GM12891 (cell line): ENCODE data around the gene FAM20A.

Experiments used
- DNase-seq: peaks from one replicate; pipeline ENCODE4 v3.0.0; 2011; ENCODE audit warnings: low spot score; ENCODE audit not compliant: insufficient read length
- FAIRE-seq: peaks from 2 replicates; lab custom pipeline; 2011; peaks lifted over from hg19 to GRCh38; lab: Jason Lieb, UNC
- PAX5 ChIP-seq: IDR thresholded peaks from 2 replicates; pipeline ENCODE4 v1.6.1; 2011; ENCODE audit warnings: low read length, moderate library complexity, mild to moderate bottlenecking; ENCODE audit not compliant: insufficient read depth, severe bottlenecking
- POLR2A ChIP-seq: IDR thresholded peaks from 2 replicates; pipeline ENCODE4 v1.6.1; 2011; ENCODE audit warnings: low read depth, low read length, control low read depth
- POLR2AphosphoS5 ChIP-seq: IDR thresholded peaks from 2 replicates; pipeline ENCODE4 v1.6.1; 2011; ENCODE audit warnings: low read depth, low read length, control low read depth
- POU2F2 ChIP-seq: IDR thresholded peaks from 2 replicates; pipeline ENCODE4 v1.6.1; 2011; ENCODE audit warnings: low read depth, mild to moderate bottlenecking, control low read depth, low read length, moderate library complexity
- SPI1 ChIP-seq: IDR thresholded peaks from 2 replicates; pipeline ENCODE4 v1.6.1; 2011; ENCODE audit warnings: low read depth, low read length, control low read depth
- TAF1 ChIP-seq: IDR thresholded peaks from 2 replicates; pipeline ENCODE4 v1.6.1; 2011; ENCODE audit warnings: low read depth, low read length, control low read depth

FAM20A gene

GRCh38 chr17:68570526-68570925 is 30.6 kb downstream of the FAM20A start:
- no peak for DNase-seq
- FAIRE-seq, result no peak
- TF ChIP-seq PAX5 (no peak), POU2F2 (no peak), POLR2A (no peak), TAF1 (no peak), SPI1 (no peak), POLR2AphosphoS5 (no peak)

DNA sequence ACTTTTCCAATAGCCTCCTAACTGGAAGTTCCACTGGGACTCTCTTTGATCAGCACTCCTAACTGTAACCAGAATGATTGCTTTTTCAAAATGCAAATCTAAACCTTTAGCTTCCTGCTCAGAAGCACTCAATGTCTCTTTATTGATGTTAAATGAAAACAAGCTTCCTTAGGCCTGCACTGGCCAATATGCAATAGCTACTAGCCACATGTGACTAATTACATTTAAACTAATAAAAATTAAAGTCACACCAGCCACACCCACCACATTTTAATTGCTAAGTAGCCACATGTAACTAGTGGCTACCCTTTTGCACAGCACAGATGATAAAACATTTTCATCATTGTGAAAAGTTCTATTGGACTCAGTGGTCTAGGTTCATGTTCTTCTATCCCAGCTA is 31.8 kb downstream of the FAM20A start:
- FAIRE-seq, result no peak
- DNase-seq, result no peak
- no peak for TF ChIP-seq POU2F2
- TF ChIP-seq SPI1, result no peak
- no peak for TF ChIP-seq POLR2AphosphoS5
- no peak for TF ChIP-seq PAX5
- TF ChIP-seq TAF1, result no peak
- TF ChIP-seq POLR2A, result no peak

- TF ChIP-seq TAF1 (no peak), POLR2A (no peak), SPI1 (no peak), POU2F2 (no peak), POLR2AphosphoS5 (no peak), PAX5 (no peak)
- DNase-seq, result no peak
- FAIRE-seq, result no peak
These were observed 32.6 kb downstream of the FAM20A start for GRCh38 chr17:68568581-68568980.

- FAIRE-seq (no peak), DNase-seq (no peak)
- no peak for TF ChIP-seq POU2F2
These were observed 33.6 kb downstream of the FAM20A start for GRCh38 chr17:68567581-68567980.

DNA sequence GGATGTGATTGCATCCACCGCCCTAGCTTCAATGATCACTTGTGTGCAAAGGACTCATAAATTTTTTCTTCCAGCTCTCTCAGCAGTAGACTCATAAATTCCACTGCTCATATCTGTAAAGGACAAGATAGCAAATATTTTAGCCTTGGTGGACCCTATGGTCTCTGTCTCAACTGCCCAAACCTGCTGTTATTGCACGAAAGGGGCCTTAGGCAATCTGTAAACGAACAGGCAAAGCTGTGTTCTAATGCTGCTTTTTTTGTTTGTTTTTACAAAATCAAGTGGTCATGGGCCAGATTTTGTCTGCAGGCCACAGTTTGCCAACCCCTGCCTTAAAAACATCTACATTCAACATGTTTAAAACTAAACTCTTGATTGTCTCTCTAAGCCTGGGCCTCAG is 34.1 kb downstream of the FAM20A start:
- no peak for FAIRE-seq
- no peak for DNase-seq
- no peak for TF ChIP-seq SPI1
- TF ChIP-seq POU2F2, result no peak
- TF ChIP-seq PAX5, result no peak
- TF ChIP-seq POLR2AphosphoS5, result no peak
- no peak for TF ChIP-seq POLR2A
- no peak for TF ChIP-seq TAF1

DNA sequence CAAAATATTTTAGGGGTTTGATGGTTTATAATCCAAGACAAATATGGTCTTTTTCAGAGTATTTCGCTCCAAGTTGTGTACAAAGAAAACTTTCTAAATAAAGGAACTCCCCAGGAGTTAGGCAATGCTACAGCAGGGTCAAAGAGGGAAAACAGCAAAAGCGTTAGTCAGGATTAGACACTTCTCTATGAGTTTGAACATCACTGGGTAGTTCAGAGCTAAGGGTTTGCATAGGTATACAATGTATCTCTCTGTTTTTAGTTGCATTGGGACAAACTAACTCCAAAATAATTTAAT is 34.8 kb downstream of the FAM20A start:
- no peak for FAIRE-seq
- TF ChIP-seq TAF1, result no peak
- TF ChIP-seq PAX5, result no peak
- no peak for TF ChIP-seq POLR2AphosphoS5
- no peak for TF ChIP-seq SPI1
- no peak for TF ChIP-seq POLR2A
- TF ChIP-seq POU2F2, result no peak

GRCh38 chr17:68565661-68566441 is 35.3 kb downstream of the FAM20A start:
- no peak for FAIRE-seq
- no peak for TF ChIP-seq POLR2AphosphoS5

More for the DNA sequence above, 34.8 kb downstream of the FAM20A start:
- DNase-seq, result no peak

GRCh38 chr17:68564415-68565111 is 36.6 kb downstream of the FAM20A start:
- no peak for DNase-seq
- FAIRE-seq, result no peak
- TF ChIP-seq TAF1 (no peak), PAX5 (no peak), SPI1 (no peak), POLR2A (no peak), POLR2AphosphoS5 (no peak), POU2F2 (no peak)

More at GRCh38 chr17:68565661-68566441, 35.3 kb downstream of the FAM20A start:
- no peak for DNase-seq

DNA sequence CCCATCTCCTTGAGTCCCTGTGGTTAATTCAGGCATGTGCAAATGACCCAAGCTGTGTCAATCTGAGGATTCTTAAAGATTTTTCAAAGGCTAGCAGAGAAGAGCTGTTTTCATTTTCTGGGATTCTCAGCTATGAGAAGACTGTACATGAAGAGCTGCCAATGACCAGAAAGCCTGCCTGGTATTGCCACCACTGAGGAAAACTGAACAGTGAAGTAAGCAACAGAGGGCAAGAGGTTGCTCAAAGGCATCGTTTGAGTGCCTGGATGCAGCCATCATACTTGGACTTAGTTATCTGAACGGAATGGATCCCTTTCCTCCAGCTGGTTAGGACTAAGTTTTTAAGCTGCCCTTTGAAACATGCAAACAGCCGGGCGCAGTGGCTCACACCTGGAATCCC is 38.4 kb downstream of the FAM20A start:
- no peak for DNase-seq
- no peak for FAIRE-seq
- TF ChIP-seq POLR2AphosphoS5 (no peak), SPI1 (no peak)

DNA sequence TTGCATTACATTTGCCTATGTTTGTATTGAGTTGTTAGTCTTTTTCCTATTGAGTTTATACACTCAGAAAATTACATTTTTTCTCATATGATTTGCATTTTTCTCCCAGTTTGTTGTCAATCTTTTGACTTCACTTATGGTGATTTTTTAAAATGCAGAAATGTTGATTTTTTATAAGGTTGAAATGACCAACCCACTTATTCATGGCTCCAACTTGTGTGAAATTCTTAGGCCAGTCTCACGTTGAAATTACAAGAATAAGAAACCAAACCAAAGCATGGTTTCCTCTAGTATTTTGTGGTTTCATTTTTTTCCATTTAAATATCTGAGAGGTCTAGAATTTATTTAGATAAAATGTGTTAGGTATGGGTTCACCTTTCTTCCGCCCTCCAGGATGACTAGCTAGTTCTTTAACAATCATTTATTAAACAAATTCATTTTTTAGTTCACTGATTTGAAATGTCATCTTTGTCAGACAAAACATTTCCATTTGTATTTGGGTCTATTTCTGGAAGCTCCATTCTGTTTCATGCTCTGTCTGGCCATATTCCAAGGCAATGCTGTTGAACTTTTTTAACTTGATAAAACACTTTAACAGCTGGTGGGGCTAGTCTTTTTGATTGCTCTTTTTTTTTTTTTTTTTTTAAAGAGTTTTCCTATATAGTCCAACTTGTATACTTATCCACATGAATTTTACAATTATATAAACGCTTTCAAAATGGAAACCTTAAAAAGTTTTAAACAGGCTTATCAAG is 40.0 kb downstream of the FAM20A start:
- FAIRE-seq (no peak), DNase-seq (no peak)
- TF ChIP-seq TAF1 (no peak), PAX5 (no peak), POU2F2 (no peak), POLR2AphosphoS5 (no peak), POLR2A (no peak), SPI1 (no peak)
